Neural cell (in vitro differentiated cells): ENCODE results near the gene HIVEP3. TPM values are rescaled to one million over a fixed set of nuclear protein-coding genes. Genes with fewer than 3 reads are reported as not detected.

Experiments used
- H2AFZ ChIP-seq: fragments of 200-600, 300-800 bp; sonication (generic), shearing (Covaris generic); 2 replicates; pipeline ENCODE4 v1.6.0; 2014; ENCODE audit warnings: low read depth, mild to moderate bottlenecking, antibody characterized with exemption, low read length, moderate library complexity
- H3F3A ChIP-seq: fragments of 200-600 bp; shearing (Covaris generic); 2 replicates; pipeline ENCODE4 v1.6.1; 2016; ENCODE audit warnings: mild to moderate bottlenecking, moderate library complexity, mixed read lengths, antibody characterized with exemption, low read length; ENCODE audit not compliant: insufficient read depth, poor library complexity, severe bottlenecking
- H3K27ac ChIP-seq: fragments of 200-600, 300-800 bp; sonication (generic), shearing (Covaris generic); 2 replicates; pipeline ENCODE4 v1.5.1; 2014; ENCODE audit warnings: mild to moderate bottlenecking, low read length, moderate library complexity
- H3K27me3 ChIP-seq: fragments of 300-800, 200-600 bp; sonication (generic), shearing (Covaris generic); 2 replicates; pipeline ENCODE4 v1.6.0; 2014; ENCODE audit warnings: mild to moderate bottlenecking, low read depth, low read length, moderate library complexity; ENCODE audit not compliant: insufficient read depth
- H3K36me3 ChIP-seq: fragments of 300-800, 200-600 bp; sonication (generic), shearing (Covaris generic); 2 replicates; pipeline ENCODE4 v1.5.1; 2014; ENCODE audit warnings: mild to moderate bottlenecking, antibody characterized with exemption, low read length, moderate library complexity; ENCODE audit not compliant: insufficient read depth
- H3K4me2 ChIP-seq: fragments of 300-800, 200-600 bp; sonication (generic), shearing (Covaris generic); 2 replicates; pipeline ENCODE4 v1.6.0; 2014; ENCODE audit warnings: mild to moderate bottlenecking, low read length
- H3K4me3 ChIP-seq: fragments of 300-800, 200-600 bp; sonication (generic), shearing (Covaris generic); 2 replicates; pipeline ENCODE4 v1.5.1; 2014; ENCODE audit warnings: mild to moderate bottlenecking, low read length, moderate library complexity
- H3K79me2 ChIP-seq: fragments of 200-600 bp; shearing (Covaris generic); replicated peaks from 2 replicates; pipeline ENCODE4 v1.6.0; 2014; ENCODE audit warnings: mild to moderate bottlenecking, low read length, moderate library complexity; ENCODE audit not compliant: insufficient read depth
- H3K9ac ChIP-seq: fragments of 300-800, 200-600 bp; sonication (generic), shearing (Covaris generic); 2 replicates; pipeline ENCODE4 v1.6.1; 2016; ENCODE audit warnings: mild to moderate bottlenecking, low read length, mixed read lengths
- H3K9me2 ChIP-seq: fragments of 200-600 bp; shearing (Covaris generic); 2 replicates; pipeline ENCODE4 v1.6.1; 2016; ENCODE audit warnings: mild to moderate bottlenecking, low read length, mixed read lengths; ENCODE audit not compliant: insufficient read depth
- H3K9me3 ChIP-seq: fragments of 200-600, 300-800 bp; sonication (generic), shearing (Covaris generic); 2 replicates; pipeline ENCODE4 v1.6.1; 2016; ENCODE audit warnings: mild to moderate bottlenecking, mixed run types, low read length, moderate library complexity, mixed read lengths
- H4K20me1 ChIP-seq: fragments of 200-600 bp; shearing (Covaris generic); 2 replicates; pipeline ENCODE4 v1.6.1; 2016; ENCODE audit warnings: mild to moderate bottlenecking, mixed run types; ENCODE audit not compliant: insufficient read depth
- EP300 ChIP-seq: fragments of 450-650 bp; conservative IDR thresholded peaks from 2 replicates; pipeline ENCODE4 v1.6.1; 2014; ENCODE audit warnings: antibody characterized with exemption, mild to moderate bottlenecking, moderate library complexity; ENCODE audit not compliant: poor library complexity, severe bottlenecking
- EZH2 ChIP-seq: fragments of 200-600, 300-800 bp; shearing (Covaris generic), sonication (generic); IDR thresholded peaks from 2 replicates; pipeline ENCODE4 v1.6.1; 2014; ENCODE audit warnings: antibody characterized with exemption, low read length, borderline replicate concordance, mild to moderate bottlenecking; ENCODE audit not compliant: insufficient read depth, poor library complexity, severe bottlenecking
- MXI1 ChIP-seq: fragments of 450-650 bp; conservative IDR thresholded peaks from 2 replicates; pipeline ENCODE4 v1.6.1; 2014; ENCODE audit warnings: antibody characterized with exemption, mild to moderate bottlenecking; ENCODE audit not compliant: poor library complexity, severe bottlenecking
- POLR2AphosphoS5 ChIP-seq: IDR thresholded peaks from 2 replicates; pipeline ENCODE4 v1.6.1; 2012
- RAD21 ChIP-seq: fragments of 450-650 bp; conservative IDR thresholded peaks from 2 replicates; pipeline ENCODE4 v1.6.1; 2014; ENCODE audit warnings: antibody characterized with exemption, mild to moderate bottlenecking, moderate library complexity
- SMC3 ChIP-seq: fragments of 450-650 bp; conservative IDR thresholded peaks from 2 replicates; pipeline ENCODE4 v1.6.1; 2014; ENCODE audit warnings: antibody characterized with exemption, mild to moderate bottlenecking, moderate library complexity; ENCODE audit not compliant: poor library complexity
- TAF1 ChIP-seq: IDR thresholded peaks from 2 replicates; pipeline ENCODE4 v1.6.1; 2012; ENCODE audit warnings: low read depth
- polyA plus RNA-seq: library from polyadenylated mRNA; depleted of rRNA; stranded (reverse); fragments of >200 nt; gene quantifications from 2 replicates; pipeline ENCODE4 v1.2.3, GENCODE V29; 2014
- TF ChIP-seq, protein P1 (sequence below): IDR thresholded peaks from 2 replicates; pipeline ENCODE4 v1.6.1; 2012; ENCODE audit warnings: borderline replicate concordance
- TF ChIP-seq, protein P2 (sequence below): fragments of 450-650 bp; IDR thresholded peaks from 2 replicates; pipeline ENCODE4 v1.5.1; 2014; ENCODE audit warnings: antibody characterized with exemption, mild to moderate bottlenecking, moderate library complexity; ENCODE audit not compliant: poor library complexity, severe bottlenecking

HIVEP3 gene
- polyA plus RNA-seq, 1 donor from 2014 or later: 2.6 TPM

DNA sequence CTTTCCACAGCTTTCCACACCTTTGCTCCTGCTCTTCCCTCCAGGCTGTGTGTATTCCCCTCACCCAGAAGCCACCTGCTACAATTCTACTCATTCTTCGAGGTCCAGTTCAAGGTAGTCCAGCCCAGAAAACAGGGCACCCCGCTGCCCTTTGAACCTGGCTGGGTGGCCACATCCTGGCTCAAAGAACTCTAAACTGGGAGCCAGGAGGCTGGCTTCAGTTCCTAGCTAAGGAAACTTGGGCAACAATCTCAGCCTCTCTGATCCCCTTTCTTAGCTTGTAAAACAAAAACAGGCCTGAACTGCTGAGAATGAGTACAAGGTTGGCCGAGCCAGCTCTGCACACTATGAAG lies 438.9 kb downstream of the HIVEP3 start:
- H3K79me2 ChIP-seq: no peaks in the 10 kb centered on the region
- no peaks in the 10 kb centered on the region for H3K27me3 ChIP-seq
- H3K9me2 ChIP-seq: no peaks in the 10 kb centered on the region
- H3K27ac ChIP-seq: no peak overlapping the region
- no peak overlapping the region for H3K9ac ChIP-seq
- no peak overlapping the region for H3K4me2 ChIP-seq
- no peaks in the 10 kb centered on the region for H4K20me1 ChIP-seq
- H3K9me3 ChIP-seq: no peaks in the 10 kb centered on the region
- no peaks in the 10 kb centered on the region for H3K36me3 ChIP-seq
- H2AFZ ChIP-seq: no peak overlapping the region
- no peaks in the 10 kb centered on the region for H3F3A ChIP-seq
- H3K4me3 ChIP-seq: no peak overlapping the region
- TF ChIP-seq EZH2: no peak
- TF ChIP-seq, protein P1, sequence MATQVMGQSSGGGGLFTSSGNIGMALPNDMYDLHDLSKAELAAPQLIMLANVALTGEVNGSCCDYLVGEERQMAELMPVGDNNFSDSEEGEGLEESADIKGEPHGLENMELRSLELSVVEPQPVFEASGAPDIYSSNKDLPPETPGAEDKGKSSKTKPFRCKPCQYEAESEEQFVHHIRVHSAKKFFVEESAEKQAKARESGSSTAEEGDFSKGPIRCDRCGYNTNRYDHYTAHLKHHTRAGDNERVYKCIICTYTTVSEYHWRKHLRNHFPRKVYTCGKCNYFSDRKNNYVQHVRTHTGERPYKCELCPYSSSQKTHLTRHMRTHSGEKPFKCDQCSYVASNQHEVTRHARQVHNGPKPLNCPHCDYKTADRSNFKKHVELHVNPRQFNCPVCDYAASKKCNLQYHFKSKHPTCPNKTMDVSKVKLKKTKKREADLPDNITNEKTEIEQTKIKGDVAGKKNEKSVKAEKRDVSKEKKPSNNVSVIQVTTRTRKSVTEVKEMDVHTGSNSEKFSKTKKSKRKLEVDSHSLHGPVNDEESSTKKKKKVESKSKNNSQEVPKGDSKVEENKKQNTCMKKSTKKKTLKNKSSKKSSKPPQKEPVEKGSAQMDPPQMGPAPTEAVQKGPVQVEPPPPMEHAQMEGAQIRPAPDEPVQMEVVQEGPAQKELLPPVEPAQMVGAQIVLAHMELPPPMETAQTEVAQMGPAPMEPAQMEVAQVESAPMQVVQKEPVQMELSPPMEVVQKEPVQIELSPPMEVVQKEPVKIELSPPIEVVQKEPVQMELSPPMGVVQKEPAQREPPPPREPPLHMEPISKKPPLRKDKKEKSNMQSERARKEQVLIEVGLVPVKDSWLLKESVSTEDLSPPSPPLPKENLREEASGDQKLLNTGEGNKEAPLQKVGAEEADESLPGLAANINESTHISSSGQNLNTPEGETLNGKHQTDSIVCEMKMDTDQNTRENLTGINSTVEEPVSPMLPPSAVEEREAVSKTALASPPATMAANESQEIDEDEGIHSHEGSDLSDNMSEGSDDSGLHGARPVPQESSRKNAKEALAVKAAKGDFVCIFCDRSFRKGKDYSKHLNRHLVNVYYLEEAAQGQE: no peak
- no peak for TF ChIP-seq EP300
- no peak for TF ChIP-seq RAD21
- no peak for TF ChIP-seq MXI1
- no peak for TF ChIP-seq SMC3
- TF ChIP-seq POLR2AphosphoS5: no peak
- TF ChIP-seq, protein P2, sequence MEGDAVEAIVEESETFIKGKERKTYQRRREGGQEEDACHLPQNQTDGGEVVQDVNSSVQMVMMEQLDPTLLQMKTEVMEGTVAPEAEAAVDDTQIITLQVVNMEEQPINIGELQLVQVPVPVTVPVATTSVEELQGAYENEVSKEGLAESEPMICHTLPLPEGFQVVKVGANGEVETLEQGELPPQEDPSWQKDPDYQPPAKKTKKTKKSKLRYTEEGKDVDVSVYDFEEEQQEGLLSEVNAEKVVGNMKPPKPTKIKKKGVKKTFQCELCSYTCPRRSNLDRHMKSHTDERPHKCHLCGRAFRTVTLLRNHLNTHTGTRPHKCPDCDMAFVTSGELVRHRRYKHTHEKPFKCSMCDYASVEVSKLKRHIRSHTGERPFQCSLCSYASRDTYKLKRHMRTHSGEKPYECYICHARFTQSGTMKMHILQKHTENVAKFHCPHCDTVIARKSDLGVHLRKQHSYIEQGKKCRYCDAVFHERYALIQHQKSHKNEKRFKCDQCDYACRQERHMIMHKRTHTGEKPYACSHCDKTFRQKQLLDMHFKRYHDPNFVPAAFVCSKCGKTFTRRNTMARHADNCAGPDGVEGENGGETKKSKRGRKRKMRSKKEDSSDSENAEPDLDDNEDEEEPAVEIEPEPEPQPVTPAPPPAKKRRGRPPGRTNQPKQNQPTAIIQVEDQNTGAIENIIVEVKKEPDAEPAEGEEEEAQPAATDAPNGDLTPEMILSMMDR: no peak
- no peak for TF ChIP-seq TAF1

DNA sequence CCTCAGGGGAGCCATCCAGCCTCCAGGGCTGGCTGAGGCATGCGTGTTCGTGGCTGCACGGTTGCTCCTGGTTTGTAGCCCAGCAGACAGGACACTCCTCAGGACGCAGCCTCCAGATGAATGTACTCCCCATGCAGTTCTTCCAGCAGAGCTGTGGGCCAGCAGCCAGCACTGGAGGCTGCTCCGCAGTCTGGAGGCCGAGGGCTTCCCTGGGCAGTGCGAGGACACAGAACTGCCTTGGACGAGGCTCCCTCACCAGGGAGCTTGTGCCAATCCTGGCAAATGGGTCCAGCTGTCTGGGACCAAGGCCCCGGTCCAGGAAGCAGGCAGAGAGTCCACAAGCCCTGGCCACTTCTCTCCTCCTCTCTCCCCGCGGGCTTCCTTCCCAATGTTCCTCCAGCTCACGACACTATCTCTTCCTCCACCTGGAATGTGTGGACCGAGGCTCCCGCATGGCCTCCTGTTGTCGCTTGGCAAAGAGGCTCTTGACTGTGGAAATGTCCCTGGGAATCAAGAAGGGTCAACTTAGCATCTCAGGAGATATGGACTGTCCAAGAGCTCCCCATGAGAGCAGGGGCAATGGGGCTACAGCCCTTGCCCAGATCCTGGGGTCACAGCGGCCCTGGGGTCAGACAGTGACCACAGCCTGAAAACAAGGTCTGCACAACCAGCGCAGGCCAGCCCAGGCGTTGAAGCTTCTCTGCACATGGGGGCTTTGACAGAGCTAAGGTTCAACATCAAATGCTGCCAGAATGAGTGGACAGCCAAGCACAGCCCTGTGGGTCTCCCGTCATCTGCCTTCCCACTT lies 439.5 kb downstream of the HIVEP3 start:
- Histone ChIP-seq H3K27me3 (no peaks in the 10 kb centered on the region), H3K79me2 (no peaks in the 10 kb centered on the region), H3K9ac (no peak overlapping the region), H3F3A (no peaks in the 10 kb centered on the region), H3K9me2 (no peaks in the 10 kb centered on the region), H3K27ac (no peak overlapping the region), H3K4me3 (no peak overlapping the region), H2AFZ (no peak overlapping the region), H4K20me1 (no peaks in the 10 kb centered on the region), H3K4me2 (no peak overlapping the region), H3K36me3 (no peaks in the 10 kb centered on the region), H3K9me3 (no peaks in the 10 kb centered on the region)
- TF ChIP-seq EP300: no peak
- TF ChIP-seq, protein P2: no peak
- no peak for TF ChIP-seq MXI1
- no peak for TF ChIP-seq TAF1
- TF ChIP-seq, protein P1: no peak
- TF ChIP-seq SMC3: no peak
- no peak for TF ChIP-seq RAD21
- no peak for TF ChIP-seq POLR2AphosphoS5
- TF ChIP-seq EZH2: no peak
